Sigmoid colon (tissue), 7 donors: Measurements from ENCODE around the gene PACS2. TPM values are rescaled to one million over a fixed set of nuclear protein-coding genes. Genes with fewer than 3 reads are reported as not detected.

Experiments used
- DNase-seq: peaks from one replicate; pipeline ENCODE4 v3.0.0-alpha.2; 2019
- H3K27ac ChIP-seq, 4 donors: fragments of 200-600 bp; sonication (generic); one replicate each; pipeline ENCODE4 v1.5.1; 2016 to 2019; ENCODE audit warnings: mild to moderate bottlenecking in 1 of 4
- H3K27me3 ChIP-seq, 3 donors: fragments of 200-600 bp; sonication (generic); one replicate each; pipeline ENCODE4 v1.5.1; 2019; ENCODE audit warnings: mild to moderate bottlenecking in 1 of 3
- H3K36me3 ChIP-seq, 4 donors: fragments of 200-600 bp; sonication (generic); one replicate each; pipeline ENCODE4 v1.5.1; 2016 to 2019
- H3K4me1 ChIP-seq, 4 donors: fragments of 200-600 bp; sonication (generic); one replicate each; pipeline ENCODE4 v1.5.1; 2017 to 2019
- H3K4me3 ChIP-seq, 4 donors: fragments of 200-600 bp; sonication (generic); one replicate each; pipeline ENCODE4 v1.5.1; 2017 to 2019; ENCODE audit warnings: mild to moderate bottlenecking in 2 of 4, moderate library complexity in 1 of 4
- H3K9me3 ChIP-seq, 4 donors: fragments of 200-600 bp in 3 of 4; sonication (generic) in 3 of 4; one replicate each; pipeline versions ENCODE4 v1.5.1 to v1.6.1; 2013 to 2019
- EP300 ChIP-seq, 4 donors: sonication (generic); formaldehyde crosslinking; IDR thresholded peaks; one replicate each; pipeline ENCODE4 v1.6.1; 2017; ENCODE audit warnings: antibody characterized with exemption in 4 of 4
- POLR2A ChIP-seq, 2 donors: fragments of 450-650 bp; IDR thresholded peaks; one replicate each; pipeline ENCODE4 v1.6.1; 2016; ENCODE audit warnings: antibody characterized with exemption in 2 of 2, mild to moderate bottlenecking in 2 of 2, moderate library complexity in 2 of 2
- POLR2AphosphoS5 ChIP-seq, 4 donors: sonication (generic); formaldehyde crosslinking; IDR thresholded peaks; one replicate each; pipeline ENCODE4 v1.6.1; 2017; ENCODE audit warnings: antibody characterized with exemption in 4 of 4
- WGBS, 2 donors: extraction: QIAGEN DNeasy Blood & Tissue Kit; methylation state at CpG; one replicate each; pipeline ENCODE4 v1.1.7; 2013; 5-methylcytosine and 5-hydroxymethylcytosine counted together
- intact Hi-C: fragments of 100-400 bp; cut with DNase I; formaldehyde crosslinking; loops from one replicate; pipeline ENCODE4 v1.15.1; 2023
- polyA plus RNA-seq, 3 donors: library from polyadenylated mRNA; stranded (reverse); fragments of 200-250 nt; gene quantifications; one replicate each; pipeline ENCODE4 v1.2.3, GENCODE V29; 2013
- total RNA-seq, 4 donors: library from RNA; depleted of rRNA; stranded (reverse); fragments of >200 nt; gene quantifications; one replicate each; pipeline ENCODE4 v1.1.0, GENCODE V29; 2016
- TF ChIP-seq, protein P1 (sequence below), 4 experiments: fragments of 450-650 bp in 3 of 4; fragments of 200-600 bp in 1 of 4; IDR thresholded peaks; one replicate each; pipeline ENCODE4 v1.5.1; 2016 to 2019; ENCODE audit warnings: antibody characterized with exemption in 4 of 4, mild to moderate bottlenecking in 3 of 4, moderate library complexity in 2 of 4
- donor health status: healthy with polysubstance abuse.
- donor health status: Bipolar disorder and iron deficiency.
- donor health status: healthy.

The PACS2 gene
- total and polyA plus RNA-seq, 7 donors = 19.8 to 90.6 (median 46.7) TPM

DNA sequence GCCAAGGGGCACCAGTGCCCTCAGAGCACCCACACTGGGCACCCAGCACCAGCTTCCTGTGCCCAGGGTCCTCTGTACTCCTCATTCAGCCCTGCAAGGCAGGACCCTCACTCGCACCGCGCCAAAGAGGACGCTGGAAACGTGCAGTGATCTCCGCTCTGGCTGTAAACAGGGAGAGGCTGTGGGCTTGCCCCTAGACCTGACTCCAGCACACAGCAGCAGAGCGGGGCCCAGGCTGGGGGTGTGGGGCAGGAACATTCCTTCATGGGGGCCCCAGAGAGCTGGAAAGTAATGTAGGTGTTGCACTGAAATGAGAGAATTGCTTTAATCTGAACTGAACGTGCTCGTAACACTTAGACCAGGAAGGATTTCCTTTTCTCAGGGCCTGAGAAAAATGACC is 8.8 kb upstream of the PACS2 start:
- TF ChIP-seq, protein P1, sequence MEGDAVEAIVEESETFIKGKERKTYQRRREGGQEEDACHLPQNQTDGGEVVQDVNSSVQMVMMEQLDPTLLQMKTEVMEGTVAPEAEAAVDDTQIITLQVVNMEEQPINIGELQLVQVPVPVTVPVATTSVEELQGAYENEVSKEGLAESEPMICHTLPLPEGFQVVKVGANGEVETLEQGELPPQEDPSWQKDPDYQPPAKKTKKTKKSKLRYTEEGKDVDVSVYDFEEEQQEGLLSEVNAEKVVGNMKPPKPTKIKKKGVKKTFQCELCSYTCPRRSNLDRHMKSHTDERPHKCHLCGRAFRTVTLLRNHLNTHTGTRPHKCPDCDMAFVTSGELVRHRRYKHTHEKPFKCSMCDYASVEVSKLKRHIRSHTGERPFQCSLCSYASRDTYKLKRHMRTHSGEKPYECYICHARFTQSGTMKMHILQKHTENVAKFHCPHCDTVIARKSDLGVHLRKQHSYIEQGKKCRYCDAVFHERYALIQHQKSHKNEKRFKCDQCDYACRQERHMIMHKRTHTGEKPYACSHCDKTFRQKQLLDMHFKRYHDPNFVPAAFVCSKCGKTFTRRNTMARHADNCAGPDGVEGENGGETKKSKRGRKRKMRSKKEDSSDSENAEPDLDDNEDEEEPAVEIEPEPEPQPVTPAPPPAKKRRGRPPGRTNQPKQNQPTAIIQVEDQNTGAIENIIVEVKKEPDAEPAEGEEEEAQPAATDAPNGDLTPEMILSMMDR (IDR thresholded peaks at IDR 0.05) = no peak
- no peak for TF ChIP-seq POLR2AphosphoS5 (IDR thresholded peaks at IDR 0.05)
- TF ChIP-seq POLR2A (IDR thresholded peaks at IDR 0.05) = no peak
- TF ChIP-seq EP300 (IDR thresholded peaks at IDR 0.05) = no peak
- H3K4me3 ChIP-seq = no peak overlapping the region
- no peak for DNase-seq
- H3K27me3 ChIP-seq = no peaks in the 10 kb centered on the region
- H3K36me3 ChIP-seq = no peaks in the 10 kb centered on the region
- intact Hi-C loops = no loop called here
- no peaks in the 10 kb centered on the region for H3K9me3 ChIP-seq
- no peak overlapping the region for H3K27ac ChIP-seq
- 79 to 81% methylated on average over 9 of the region's 9 CpGs for WGBS, 2 donors
- H3K4me1 ChIP-seq = peaks cover 0 to 5% (median 2%) of the 10 kb centered on the region in 4 donors

- no peak overlapping the region for H3K27ac ChIP-seq
- H3K9me3 ChIP-seq = no peaks in the 10 kb centered on the region
- 87 to 88% methylated on average over 4 of the region's 4 CpGs for WGBS, 2 donors
- DNase-seq = no peak
- H3K27me3 ChIP-seq = no peaks in the 10 kb centered on the region
- H3K4me1 ChIP-seq = no peaks in the 10 kb centered on the region
- TF ChIP-seq, protein P1 (IDR thresholded peaks at IDR 0.05) = no peak
- TF ChIP-seq POLR2AphosphoS5 (IDR thresholded peaks at IDR 0.05) = no peak
- no peak for TF ChIP-seq POLR2A (IDR thresholded peaks at IDR 0.05)
- no peak for TF ChIP-seq EP300 (IDR thresholded peaks at IDR 0.05)
- H3K4me3 ChIP-seq = no peak overlapping the region
- intact Hi-C loops = no loop called here
- H3K36me3 ChIP-seq = no peaks in the 10 kb centered on the region
These were observed 7.4 kb upstream of the PACS2 start for GRCh38 chr14:105307052-105307727.

DNA sequence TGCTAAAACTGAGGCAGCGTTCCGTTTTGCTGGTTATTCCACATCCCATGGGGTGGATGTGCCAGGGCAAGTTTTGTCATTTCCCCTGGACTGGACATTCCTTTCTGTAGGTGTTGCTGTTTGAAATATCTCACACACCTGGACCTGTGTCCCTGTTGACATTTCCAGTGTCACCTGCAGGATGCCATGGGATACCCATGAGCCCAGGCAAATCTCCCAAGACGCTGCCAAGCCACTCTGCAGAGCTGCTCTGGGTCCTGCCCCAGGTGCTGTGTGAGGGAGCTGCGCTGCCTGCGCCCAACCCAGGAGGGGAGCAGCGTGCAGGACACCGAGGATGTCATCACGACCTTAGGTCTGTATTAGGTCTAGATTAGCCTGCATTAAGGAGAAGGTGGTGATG is 5.2 kb upstream of the PACS2 start:
- TF ChIP-seq POLR2AphosphoS5 (IDR thresholded peaks at IDR 0.05) (no peak), POLR2A (IDR thresholded peaks at IDR 0.05) (no peak), EP300 (IDR thresholded peaks at IDR 0.05) (no peak)
- TF ChIP-seq, protein P1 (IDR thresholded peaks at IDR 0.05) = no peak

DNA sequence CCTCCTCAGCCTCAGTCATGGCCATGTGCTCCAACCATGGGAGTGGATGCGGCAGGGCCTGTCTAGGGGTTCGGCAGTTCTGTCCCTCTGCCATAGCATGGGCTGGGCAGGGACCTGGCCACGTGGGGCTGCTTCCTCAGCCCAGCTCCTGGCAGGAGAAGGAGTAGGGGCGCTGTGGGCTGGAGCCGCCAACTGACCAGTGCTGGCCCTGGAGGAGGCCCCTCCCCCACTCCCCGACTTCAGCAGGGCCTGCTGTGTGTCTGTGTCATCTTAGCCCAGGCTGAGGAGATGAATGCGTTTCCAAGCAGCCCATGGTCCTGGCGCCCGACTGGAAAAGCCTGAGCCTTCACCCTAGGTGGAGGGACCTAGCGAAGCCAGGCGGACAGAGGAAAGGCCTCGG is 2.7 kb upstream of the PACS2 start:
- 90 to 93% methylated on average over 12 of the region's 12 CpGs for WGBS, 2 donors
- Histone ChIP-seq H3K4me3 (no peak overlapping the region), H3K4me1 (peaks cover 0 to 31% (median 25%) of the 10 kb centered on the region in 4 donors), H3K9me3 (no peaks in the 10 kb centered on the region), H3K27me3 (no peaks in the 10 kb centered on the region), H3K27ac (no peak overlapping the region), H3K36me3 (no peaks in the 10 kb centered on the region)
- intact Hi-C loops = loop anchor here (5.0 to 10.0 kb wide), 3 partner anchors 67 to 170 kb away; partner anchors contain the start of genes BTBD6 and MTA1
- DNase-seq = no peak
- TF ChIP-seq EP300 (IDR thresholded peaks at IDR 0.05) = no peak
- TF ChIP-seq, protein P1 (IDR thresholded peaks at IDR 0.05) = no peak
- no peak for TF ChIP-seq POLR2A (IDR thresholded peaks at IDR 0.05)
- no peak for TF ChIP-seq POLR2AphosphoS5 (IDR thresholded peaks at IDR 0.05)

More for the DNA sequence above, 5.2 kb upstream of the PACS2 start:
- no peak for DNase-seq
- WGBS, 2 donors = 95 to 96% methylated on average over 8 of the region's 8 CpGs
- Histone ChIP-seq H3K4me3 (no peak overlapping the region), H3K4me1 (peaks cover 0 to 13% (median 11%) of the 10 kb centered on the region in 4 donors), H3K36me3 (no peaks in the 10 kb centered on the region), H3K9me3 (no peaks in the 10 kb centered on the region), H3K27me3 (no peaks in the 10 kb centered on the region), H3K27ac (no peak overlapping the region)
- intact Hi-C loops = no loop called here
